HG02763 (cell line): ENCODE data around the gene PCDH1.

Experiments
- ATAC-seq: cut with Tn5 transposase; IDR thresholded peaks from one replicate; pipeline ENCODE4 v1.9.1; 2021; ENCODE audit warnings: mild to moderate bottlenecking, moderate library complexity; ENCODE audit not compliant: unreplicated experiment

PCDH1 gene

DNA sequence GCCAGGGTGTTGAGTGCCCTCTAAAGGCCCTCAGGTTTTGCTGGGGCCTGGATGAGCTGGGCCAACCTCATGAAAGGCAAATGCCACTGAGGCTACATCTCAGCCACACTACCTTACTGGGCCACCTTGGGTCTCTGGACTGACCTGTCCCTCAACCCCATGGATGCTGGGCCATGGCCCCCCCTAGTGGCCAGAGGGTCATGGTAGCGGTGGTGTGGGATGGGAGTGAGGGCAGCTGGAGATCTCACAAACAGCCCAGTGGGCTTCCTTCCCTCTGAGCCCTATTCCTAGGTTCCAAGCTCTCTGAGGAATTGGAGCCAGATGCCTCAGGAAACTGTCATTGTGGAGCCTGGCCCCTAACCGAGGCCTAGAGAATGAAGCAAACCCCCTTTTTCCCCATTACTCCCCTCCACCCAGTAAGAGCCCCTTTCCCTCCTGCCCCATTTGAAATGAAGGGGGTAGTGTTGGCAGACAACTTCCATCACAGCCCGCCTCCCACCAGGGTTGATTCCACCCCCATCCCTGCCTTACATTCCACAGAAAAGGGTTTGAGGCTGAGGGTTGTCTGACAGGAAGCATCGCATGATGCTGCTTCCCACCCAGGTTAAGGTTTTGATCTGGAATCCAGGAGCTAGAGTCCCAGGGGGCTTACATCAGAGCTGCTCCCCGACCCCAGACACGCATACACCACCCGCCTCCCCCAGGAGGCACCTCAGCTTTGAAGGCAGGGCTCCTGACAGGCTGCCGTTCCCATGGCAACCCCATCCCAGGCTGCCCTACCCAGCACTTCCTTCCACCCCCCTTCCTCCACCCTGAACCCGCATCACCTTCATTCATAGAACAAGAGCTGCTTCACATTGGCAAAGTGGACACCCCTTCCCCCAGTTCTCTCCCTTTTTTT is 63.9 kb downstream of the PCDH1 start:
- ATAC-seq, result no peak

DNA sequence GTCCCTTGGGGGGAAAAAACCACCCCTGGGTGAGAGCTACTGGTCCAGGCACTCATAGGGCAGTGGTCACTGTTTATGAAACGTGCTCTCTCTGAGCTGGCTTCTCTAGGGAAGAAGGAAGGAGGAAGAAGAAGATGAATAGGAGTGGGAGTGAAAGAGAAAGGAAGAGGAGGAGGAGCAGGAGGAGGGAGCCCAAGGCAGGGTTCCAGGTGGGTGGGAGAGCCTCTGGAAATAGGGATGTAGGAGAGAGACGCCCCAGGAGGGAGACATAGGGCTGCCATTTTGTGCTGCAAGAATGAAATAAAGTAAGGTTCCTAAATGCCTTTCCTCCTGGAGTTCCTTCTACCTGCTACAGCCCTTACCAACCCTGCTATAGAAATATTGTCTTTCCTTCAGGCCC is 65.7 kb downstream of the PCDH1 start:
- ATAC-seq, result no peak

DNA sequence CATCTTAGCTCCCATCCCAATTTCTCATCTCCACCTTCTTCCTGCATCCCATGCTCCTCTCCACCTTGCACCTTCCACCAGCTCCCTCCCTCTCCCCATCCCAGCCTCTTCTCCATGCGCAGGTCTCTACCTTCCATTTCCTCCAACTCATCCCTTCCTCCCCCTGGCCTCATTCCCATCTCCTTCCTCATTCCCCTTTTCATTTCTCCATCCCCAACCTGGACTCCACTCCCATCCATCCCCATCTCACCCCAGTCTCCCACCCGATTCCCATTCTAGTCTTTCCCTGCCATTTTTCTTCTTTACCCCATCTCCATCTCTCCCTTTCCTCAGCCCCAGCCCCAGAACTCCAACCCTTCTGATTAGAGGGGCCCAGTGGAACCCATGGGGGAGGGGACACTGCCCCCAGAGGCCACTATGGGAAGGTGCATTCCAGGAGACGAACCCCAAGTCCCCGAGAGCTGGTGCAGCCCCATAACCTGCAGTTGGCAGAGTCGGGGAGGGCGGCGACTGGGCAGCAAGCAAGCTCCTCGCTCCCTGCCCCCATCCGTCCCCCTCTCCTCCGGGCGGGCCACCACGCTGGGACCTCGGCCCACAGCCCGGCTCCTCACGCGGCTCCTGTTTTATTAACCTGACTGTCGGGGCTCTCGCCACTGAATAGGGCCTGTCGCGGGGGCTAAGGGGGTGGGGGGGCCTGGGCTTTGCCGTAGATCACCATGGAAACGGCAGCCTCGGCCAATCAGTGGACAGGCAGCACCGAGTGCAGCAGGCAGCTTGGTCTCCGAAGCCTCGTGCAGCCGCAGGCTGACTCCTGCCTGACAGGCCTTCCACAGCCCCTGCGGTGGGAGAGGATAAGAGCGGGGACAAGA is 66.7 kb downstream of the PCDH1 start:
- ATAC-seq, result peak; percentile 60

DNA sequence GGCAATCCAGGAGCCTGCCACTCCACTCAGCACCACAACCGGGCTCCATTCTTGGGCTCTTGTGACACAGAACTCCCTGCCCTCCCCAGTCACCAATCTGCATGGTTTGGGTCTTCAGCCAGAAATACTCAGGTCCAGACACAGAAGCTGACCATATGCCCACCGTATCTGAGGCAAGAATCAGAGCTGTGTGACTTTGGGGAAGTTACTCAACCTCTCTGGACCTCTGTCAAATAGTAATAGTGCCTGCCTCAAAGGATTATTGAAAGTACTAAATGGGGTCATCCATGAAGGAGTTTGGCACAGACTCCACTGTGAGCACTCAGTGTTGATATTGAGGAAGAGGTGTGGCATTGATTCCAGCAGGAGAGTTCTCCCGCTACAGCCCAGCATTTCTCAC is 67.5 kb downstream of the PCDH1 start:
- no peak for ATAC-seq

DNA sequence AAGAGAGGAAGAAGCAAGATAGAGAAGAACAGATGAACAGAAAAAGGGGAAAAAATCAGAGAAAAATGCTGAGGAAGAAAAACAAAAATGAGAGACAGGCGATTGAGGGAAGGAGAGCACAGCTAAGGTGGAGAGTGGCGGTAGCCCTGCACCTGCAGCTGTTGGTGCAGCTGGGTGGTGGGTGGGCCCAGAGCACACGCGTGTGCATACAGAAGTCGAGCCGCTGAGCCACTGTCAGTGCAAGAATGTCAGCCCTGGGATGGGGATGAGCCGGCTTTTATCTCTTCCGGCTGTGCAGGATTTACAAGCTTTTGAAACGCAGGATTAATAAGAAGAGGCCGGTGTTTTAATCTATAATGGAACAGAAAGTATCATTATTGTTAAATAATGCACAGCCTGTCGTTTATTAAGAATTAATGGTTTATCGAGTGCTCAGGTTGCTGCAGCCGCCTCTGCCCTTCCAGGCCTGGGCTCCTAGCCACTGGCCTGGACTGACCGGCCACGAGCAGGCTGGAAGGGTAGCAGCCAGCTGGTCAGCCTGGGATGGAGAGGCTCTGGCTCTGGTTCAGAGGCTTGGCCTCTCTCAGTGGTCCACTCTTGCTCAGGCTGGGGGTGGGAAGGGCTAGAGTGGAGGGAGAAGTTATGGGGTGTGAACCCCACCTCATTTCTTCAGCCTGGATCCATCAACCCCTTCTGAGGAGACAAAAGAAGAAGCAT is 68.7 kb downstream of the PCDH1 start:
- no peak for ATAC-seq

DNA sequence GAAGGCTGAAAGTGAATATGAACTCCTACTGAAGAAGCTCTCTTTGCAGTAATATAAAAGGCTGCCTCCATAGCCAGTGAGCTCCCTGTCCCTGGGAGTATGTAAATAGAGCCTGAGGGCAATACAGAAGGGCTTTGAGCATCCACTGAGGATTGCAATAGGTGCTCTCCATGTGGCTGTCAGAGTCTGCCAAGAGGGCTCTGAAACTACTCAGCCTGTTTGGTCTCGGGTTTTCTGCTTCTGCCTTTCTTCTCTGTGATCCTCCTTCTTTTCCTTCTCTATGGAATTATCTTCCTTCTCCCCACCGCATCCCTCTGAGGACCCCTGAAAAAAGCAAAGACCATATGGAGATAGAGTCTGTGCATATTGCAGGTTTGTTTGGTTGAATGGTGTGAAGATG is 69.4 kb downstream of the PCDH1 start:
- no peak for ATAC-seq

DNA sequence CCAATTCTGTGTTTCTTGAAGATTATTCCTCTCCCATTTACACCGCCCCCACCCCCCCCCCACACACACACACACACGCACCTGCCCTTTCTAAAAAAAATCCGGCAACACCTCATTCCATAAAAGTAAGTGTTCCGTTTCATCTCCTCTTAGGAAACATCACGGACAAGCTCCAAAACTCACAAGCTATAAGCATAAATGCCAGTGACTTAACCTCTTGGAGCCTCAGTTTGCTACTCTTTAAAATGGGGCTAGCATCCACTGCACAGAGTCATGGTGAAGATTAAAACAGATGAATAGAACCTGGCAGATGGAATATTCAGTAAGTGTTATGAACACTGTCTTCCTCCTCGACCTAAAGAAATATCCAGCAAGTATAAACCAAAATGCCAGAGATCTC is 70.5 kb downstream of the PCDH1 start:
- ATAC-seq, result no peak

DNA sequence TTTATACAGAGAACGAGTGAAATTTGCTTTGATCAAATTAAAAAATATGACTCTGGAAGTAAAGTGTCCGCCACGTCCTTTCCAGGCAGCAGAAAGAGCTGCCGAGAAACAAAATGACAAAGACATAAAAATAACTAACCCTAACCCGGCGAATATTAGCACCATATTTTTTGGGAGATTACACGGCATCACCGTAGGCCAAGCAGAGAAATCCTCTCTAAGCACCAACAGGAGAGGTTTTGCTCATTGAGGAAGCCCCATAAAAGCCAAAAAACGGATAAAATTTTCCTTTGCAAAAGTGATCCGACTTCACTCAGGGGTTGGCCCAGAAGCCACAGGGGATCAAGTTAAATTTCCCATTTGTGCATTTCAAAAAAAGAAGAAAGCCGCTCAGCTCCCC is 70.9 kb downstream of the PCDH1 start:
- no peak for ATAC-seq

DNA sequence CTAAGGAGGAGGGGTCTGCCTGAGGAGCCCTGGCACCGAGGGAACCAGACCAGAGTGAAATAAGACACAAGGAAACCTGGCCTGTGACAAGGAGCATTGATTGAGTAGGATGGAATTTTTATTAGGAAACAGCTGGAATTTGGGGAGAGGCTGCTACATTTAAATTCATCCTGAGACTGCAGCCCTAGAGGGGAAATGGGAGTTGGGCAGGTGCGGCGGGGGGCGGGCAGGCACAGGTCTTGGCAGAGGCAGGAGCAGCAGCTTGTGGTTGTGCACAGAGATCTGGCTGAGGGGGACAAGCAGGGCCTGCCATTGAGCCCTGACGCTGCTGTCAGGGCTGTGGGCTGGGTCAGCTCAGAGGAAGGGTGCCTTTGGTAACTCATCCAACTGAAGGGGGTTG is 71.6 kb downstream of the PCDH1 start:
- no peak for ATAC-seq

DNA sequence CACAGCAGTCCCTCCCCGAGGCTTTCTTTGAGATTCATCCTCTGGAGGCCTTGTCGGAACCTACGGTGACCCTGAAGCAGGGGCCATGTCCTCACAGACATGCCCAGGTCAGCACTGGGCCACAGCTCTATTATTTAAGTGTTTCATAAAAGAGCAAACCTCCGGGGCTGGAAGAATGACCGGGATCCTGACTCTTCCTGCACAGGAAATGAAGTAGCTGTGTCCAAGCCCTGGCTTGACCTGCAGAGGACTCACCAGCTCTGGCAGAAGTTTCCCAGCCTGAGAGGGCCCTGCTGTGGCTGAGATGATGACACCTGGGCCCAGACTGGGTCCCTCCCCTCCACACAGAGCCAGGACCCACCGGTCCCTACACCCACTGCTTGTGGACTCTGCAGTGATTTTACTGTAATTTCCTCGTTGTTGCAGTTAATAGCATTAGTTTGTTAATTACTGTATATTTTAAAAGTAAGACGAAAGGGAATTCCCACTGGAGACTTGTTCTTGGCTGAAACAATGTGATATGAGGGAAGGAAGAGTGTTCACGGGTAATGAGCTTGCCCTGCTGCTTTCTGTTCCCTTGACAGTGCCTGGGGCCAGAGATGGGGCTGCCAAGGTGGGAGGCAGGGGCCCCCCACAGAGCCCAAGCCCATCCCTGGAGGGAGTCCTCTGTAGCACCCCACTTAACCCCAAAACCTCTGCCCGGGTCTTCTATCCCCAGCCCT is 72.2 kb downstream of the PCDH1 start:
- no peak for ATAC-seq

DNA sequence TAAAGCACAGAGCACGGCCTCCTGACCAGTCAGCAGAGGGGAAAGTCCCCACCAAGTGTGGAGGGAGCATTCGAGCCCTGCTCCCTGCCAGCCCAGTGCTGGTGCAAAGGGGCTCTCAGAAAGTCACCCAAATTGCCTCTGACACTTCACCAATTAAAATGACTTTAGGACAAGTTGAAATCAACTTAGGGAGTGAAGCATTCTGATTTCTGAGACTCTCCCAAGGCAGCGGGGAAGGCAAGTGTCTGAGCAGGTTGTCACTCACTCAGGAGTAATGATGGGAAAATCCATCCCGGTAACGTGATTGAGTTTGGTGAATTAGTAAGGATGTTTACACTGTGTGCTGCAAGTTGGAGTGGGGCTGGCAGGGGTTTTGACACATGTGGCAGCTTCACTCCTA is 73.7 kb downstream of the PCDH1 start:
- no peak for ATAC-seq
